Fibroblast of lung (primary cell): Measurements from ENCODE around the gene ATP2B3. TPM values are rescaled to one million over a fixed set of nuclear protein-coding genes. Genes with fewer than 3 reads are reported as not detected.

ENCODE experiments used
- DNase-seq, 2 donors: peaks; one replicate each; pipeline versions ENCODE4 v3.0.0 to v3.0.0-alpha.2; 2010; ENCODE audit warnings: low read depth in 2 of 2
- H2AFZ ChIP-seq: 2 replicates; pipeline ENCODE4 v1.5.1; 2012; ENCODE audit warnings: low read length, control low read depth, inconsistent platforms
- H3K27ac ChIP-seq: 2 replicates; pipeline ENCODE4 v1.5.1; 2011; ENCODE audit warnings: low read length, control low read depth; ENCODE audit not compliant: insufficient read depth
- H3K27me3 ChIP-seq: 2 replicates; pipeline ENCODE4 v1.5.1; 2011; ENCODE audit warnings: mild to moderate bottlenecking, low read length; ENCODE audit not compliant: control insufficient read depth, insufficient read depth
- H3K36me3 ChIP-seq: 2 replicates; pipeline ENCODE4 v1.5.1; 2011; ENCODE audit warnings: low read length; ENCODE audit not compliant: control insufficient read depth, insufficient read depth
- H3K4me1 ChIP-seq: 2 replicates; pipeline ENCODE4 v1.5.1; 2011; ENCODE audit warnings: low read length; ENCODE audit not compliant: control insufficient read depth, insufficient read depth; ENCODE audit errors: extremely low read depth
- H3K4me2 ChIP-seq: 2 replicates; pipeline ENCODE4 v1.5.1; 2011; ENCODE audit warnings: low read length, control low read depth; ENCODE audit not compliant: insufficient read depth; ENCODE audit errors: extremely low read depth
- H3K4me3 ChIP-seq, 4 experiments: fragments of 200-600 bp in 1 of 4; sonication (generic) in 1 of 4; replicated peaks in 1 of 4; 2 replicates each; pipeline ENCODE4 v1.5.1; 2011 to 2016; ENCODE audit warnings: low read length in 4 of 4, low read depth in 3 of 4, mild to moderate bottlenecking in 3 of 4, control low read depth in 2 of 4, inconsistent platforms in 1 of 4, mixed read lengths in 1 of 4; ENCODE audit not compliant: insufficient read depth in 1 of 4; ENCODE audit errors: control extremely low read depth in 1 of 4
- H3K79me2 ChIP-seq: 2 replicates; pipeline ENCODE4 v1.5.1; 2012; ENCODE audit warnings: mild to moderate bottlenecking, low read length, inconsistent platforms; ENCODE audit not compliant: control insufficient read depth, insufficient read depth
- H3K9ac ChIP-seq: 2 replicates; pipeline ENCODE4 v1.5.1; 2011; ENCODE audit warnings: mild to moderate bottlenecking, low read length, control low read depth; ENCODE audit not compliant: insufficient read depth
- H3K9me3 ChIP-seq: 2 replicates; pipeline ENCODE4 v1.5.1; 2012; ENCODE audit warnings: low read depth, low read length; ENCODE audit not compliant: control insufficient read depth, insufficient read depth
- H4K20me1 ChIP-seq: 2 replicates; pipeline ENCODE4 v1.5.1; 2011; ENCODE audit warnings: low read length; ENCODE audit not compliant: control insufficient read depth, insufficient read depth; ENCODE audit errors: extremely low read depth
- EZH2 ChIP-seq: IDR thresholded peaks from 2 replicates; pipeline ENCODE4 v1.5.1; 2012; ENCODE audit warnings: low read length, control low read depth, mild to moderate bottlenecking; ENCODE audit errors: missing control alignments
- polyA plus RNA-seq, 2 donors: library from polyadenylated mRNA; depleted of rRNA in 1 of 2; stranded (reverse) in 1 of 2; unstranded in 1 of 2; fragments of >200 nt; gene quantifications; 2 replicates each; pipeline ENCODE4 v1.2.1, GENCODE V29; 2011 to 2012; ENCODE audit warnings: missing spikeins in 1 of 2
- total RNA-seq: library from RNA; depleted of rRNA; stranded (reverse); fragments of >200 nt; gene quantifications from 2 replicates; pipeline ENCODE4 v1.2.1, GENCODE V29; 2014
- TF ChIP-seq, protein P1 (sequence below), 2 donors: IDR thresholded peaks in 1 of 2; conservative IDR thresholded peaks in 1 of 2; 1 replicate in 1 of 2; 2 replicates in 1 of 2; pipeline ENCODE4 v1.5.1; 2011 to 2012; ENCODE audit warnings: low read length in 2 of 2, control low read depth in 1 of 2, inconsistent platforms in 1 of 2, low read depth in 1 of 2, mild to moderate bottlenecking in 1 of 2

ATP2B3 gene
- total and polyA plus RNA-seq, 2 donors (not counting 1 experiment from before 2014, with no cell fraction given): not detected

DNA sequence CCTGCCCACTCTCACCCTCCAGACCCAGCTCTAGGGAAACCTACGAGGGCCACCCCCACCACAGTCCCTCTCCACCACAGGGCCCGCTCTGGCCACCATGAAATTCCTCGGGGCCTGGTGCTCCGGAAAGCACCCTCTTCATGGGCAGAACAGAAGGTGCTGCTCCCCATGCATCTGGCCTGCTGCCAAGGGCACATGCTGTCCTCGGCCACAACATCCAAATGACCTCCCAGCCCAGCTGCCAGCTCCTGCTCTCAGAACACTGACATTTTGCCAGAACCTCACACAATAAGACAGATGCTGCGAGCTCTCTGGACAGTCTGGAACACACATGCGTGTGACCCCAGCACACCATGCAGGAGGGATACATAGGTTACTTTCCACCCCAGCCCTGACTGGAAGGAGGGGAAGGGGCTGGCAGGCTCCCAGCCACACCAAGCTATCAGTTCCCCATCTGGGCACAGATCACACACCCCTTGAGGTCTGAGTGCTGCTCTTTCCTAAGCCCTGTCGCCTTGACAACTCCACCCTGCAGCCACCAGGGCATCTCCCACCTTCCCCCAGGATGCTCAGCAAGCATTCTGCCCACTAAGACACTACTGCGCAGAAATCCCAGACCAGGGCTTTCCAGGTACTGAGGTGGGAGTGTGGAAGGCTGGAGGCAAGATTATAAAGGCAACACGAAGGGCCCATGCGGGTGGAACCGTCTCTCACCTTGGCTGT, 75.7 kb downstream of the ATP2B3 start:
- Histone ChIP-seq H3K9ac (no peak overlapping the region), H4K20me1 (no peaks in the 10 kb centered on the region), H3K36me3 (peaks cover 1% of the 10 kb centered on the region), H3K9me3 (no peaks in the 10 kb centered on the region), H3K27ac (no peak overlapping the region), H3K4me3 (no peak overlapping the region), H3K4me1 (no peaks in the 10 kb centered on the region), H3K27me3 (no peaks in the 10 kb centered on the region), H3K4me2 (no peak overlapping the region), H2AFZ (no peak overlapping the region), H3K79me2 (peaks cover 13% of the 10 kb centered on the region)
- DNase-seq: no peak
- no peak for TF ChIP-seq EZH2
- TF ChIP-seq, protein P1, sequence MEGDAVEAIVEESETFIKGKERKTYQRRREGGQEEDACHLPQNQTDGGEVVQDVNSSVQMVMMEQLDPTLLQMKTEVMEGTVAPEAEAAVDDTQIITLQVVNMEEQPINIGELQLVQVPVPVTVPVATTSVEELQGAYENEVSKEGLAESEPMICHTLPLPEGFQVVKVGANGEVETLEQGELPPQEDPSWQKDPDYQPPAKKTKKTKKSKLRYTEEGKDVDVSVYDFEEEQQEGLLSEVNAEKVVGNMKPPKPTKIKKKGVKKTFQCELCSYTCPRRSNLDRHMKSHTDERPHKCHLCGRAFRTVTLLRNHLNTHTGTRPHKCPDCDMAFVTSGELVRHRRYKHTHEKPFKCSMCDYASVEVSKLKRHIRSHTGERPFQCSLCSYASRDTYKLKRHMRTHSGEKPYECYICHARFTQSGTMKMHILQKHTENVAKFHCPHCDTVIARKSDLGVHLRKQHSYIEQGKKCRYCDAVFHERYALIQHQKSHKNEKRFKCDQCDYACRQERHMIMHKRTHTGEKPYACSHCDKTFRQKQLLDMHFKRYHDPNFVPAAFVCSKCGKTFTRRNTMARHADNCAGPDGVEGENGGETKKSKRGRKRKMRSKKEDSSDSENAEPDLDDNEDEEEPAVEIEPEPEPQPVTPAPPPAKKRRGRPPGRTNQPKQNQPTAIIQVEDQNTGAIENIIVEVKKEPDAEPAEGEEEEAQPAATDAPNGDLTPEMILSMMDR (conservative IDR thresholded peaks at IDR 0.05 in 1 of 2, IDR thresholded peaks at IDR 0.05 in 1 of 2; ENCODE audit: low read depth in 1 of 2, low read length in 2 of 2): no peak

DNA sequence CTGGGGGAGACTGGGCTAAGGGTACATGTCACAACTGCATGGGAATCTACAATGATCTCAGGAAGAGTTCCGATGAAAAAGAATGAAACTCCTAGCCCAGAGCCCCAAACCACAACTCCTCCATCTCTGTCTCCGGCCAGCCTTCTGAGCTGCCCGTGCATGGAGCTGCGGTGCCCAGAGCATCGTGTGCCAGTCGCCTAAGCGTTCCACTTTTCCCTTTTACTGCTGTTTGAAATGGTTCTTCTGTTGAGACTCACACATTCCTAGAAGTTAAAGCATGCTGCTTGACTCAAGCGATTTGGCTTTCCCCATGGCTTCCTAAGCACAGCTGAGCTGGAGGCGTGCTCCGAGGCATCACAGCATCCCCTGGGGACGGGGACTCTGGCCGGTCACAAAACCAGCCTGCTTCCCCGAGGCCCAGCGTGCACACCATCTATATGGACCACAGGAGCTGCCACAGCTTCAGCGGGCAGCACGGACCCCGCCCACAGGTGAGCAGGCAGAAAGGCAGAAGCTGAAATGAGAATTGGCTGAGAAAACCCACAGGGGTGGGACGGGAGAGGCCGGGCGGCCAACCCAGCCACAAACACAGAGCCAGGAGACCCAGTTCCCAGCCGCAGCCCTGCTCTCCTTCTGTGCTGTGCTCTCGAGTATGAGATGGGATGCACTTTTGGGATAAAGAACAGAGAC, 76.5 kb downstream of the ATP2B3 start:
- no peaks in the 10 kb centered on the region for H3K9me3 ChIP-seq
- H3K4me2 ChIP-seq: no peak overlapping the region
- no peak overlapping the region for H2AFZ ChIP-seq
- TF ChIP-seq, protein P1 (conservative IDR thresholded peaks at IDR 0.05 in 1 of 2, IDR thresholded peaks at IDR 0.05 in 1 of 2; ENCODE audit: low read depth in 1 of 2, low read length in 2 of 2): no peak
- no peak overlapping the region for H3K27ac ChIP-seq
- DNase-seq: no peak
- H3K9ac ChIP-seq: no peak overlapping the region
- no peaks in the 10 kb centered on the region for H3K27me3 ChIP-seq
- no peaks in the 10 kb centered on the region for H4K20me1 ChIP-seq
- H3K4me1 ChIP-seq: no peaks in the 10 kb centered on the region
- peaks cover 1% of the 10 kb centered on the region for H3K36me3 ChIP-seq
- no peak overlapping the region for H3K4me3 ChIP-seq
- H3K79me2 ChIP-seq: peaks cover 14% of the 10 kb centered on the region

DNA sequence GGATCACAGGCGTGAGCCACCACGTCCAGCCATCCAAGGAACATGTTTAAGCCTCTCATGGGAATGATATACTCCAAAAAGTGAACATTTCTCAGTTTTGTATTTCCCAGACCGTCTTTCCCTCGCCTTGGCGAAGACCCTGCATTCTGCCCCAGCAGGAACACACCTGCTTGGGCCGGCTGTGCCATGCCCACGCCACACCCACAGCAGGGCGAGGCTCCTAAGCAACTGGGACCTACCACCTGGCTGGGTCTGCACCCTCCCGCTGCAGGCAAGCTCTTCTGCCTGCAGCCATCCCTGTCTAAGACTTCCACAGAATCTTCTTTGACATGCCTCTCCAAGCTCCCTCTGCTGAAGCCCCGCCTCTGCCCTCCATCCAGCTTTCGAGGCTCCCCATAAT, 77.9 kb downstream of the ATP2B3 start:
- no peak for DNase-seq
- H3K27me3 ChIP-seq: no peaks in the 10 kb centered on the region
- H2AFZ ChIP-seq: no peak overlapping the region

More for the DNA sequence above, 77.9 kb downstream of the ATP2B3 start:
- peaks cover 14% of the 10 kb centered on the region for H3K79me2 ChIP-seq
- H3K4me2 ChIP-seq: no peak overlapping the region
- no peaks in the 10 kb centered on the region for H3K9me3 ChIP-seq
- H3K9ac ChIP-seq: no peak overlapping the region
- no peaks in the 10 kb centered on the region for H4K20me1 ChIP-seq
- TF ChIP-seq, protein P1 (conservative IDR thresholded peaks at IDR 0.05 in 1 of 2, IDR thresholded peaks at IDR 0.05 in 1 of 2; ENCODE audit: low read depth in 1 of 2, low read length in 2 of 2): no peak
- no peak for TF ChIP-seq EZH2
- H3K4me1 ChIP-seq: peaks cover 2% of the 10 kb centered on the region
- no peak overlapping the region for H3K4me3 ChIP-seq
- no peak overlapping the region for H3K27ac ChIP-seq
- H3K36me3 ChIP-seq: peaks cover 1% of the 10 kb centered on the region
